Ascending aorta (tissue), 2 donors: ENCODE data around the gene EDIL3. TPM values are rescaled to one million over a fixed set of nuclear protein-coding genes. Genes with fewer than 3 reads are reported as not detected.
"Not testable (repeated sequence)": the region's sequence is repeated elsewhere in the genome, so short reads cannot be mapped to it uniquely, and the experiment has no call there.

Source experiments
- DNase-seq, 2 donors: peaks; one replicate each; pipeline ENCODE4 v3.0.0-alpha.2; 2019; ENCODE audit warnings: low spot score in 2 of 2
- H3K27ac ChIP-seq, 2 donors: fragments of 200-600 bp; sonication (generic); one replicate each; pipeline ENCODE4 v1.5.1; 2016 to 2017; ENCODE audit warnings: mild to moderate bottlenecking in 1 of 2
- H3K27me3 ChIP-seq: fragments of 200-600 bp; sonication (generic); one replicate; pipeline ENCODE4 v1.5.1; 2017
- H3K36me3 ChIP-seq, 2 donors: fragments of 200-600 bp; sonication (generic); one replicate each; pipeline ENCODE4 v1.5.1; 2016
- H3K4me1 ChIP-seq, 2 donors: fragments of 200-600 bp; sonication (generic); one replicate each; pipeline ENCODE4 v1.5.1; 2016 to 2017; ENCODE audit warnings: mild to moderate bottlenecking in 1 of 2
- H3K4me3 ChIP-seq, 2 donors: fragments of 200-600 bp; sonication (generic); one replicate each; pipeline ENCODE4 v1.5.1; 2016 to 2017; ENCODE audit warnings: mild to moderate bottlenecking in 1 of 2
- H3K9me3 ChIP-seq, 2 donors: fragments of 200-600 bp; sonication (generic); one replicate each; pipeline ENCODE4 v1.5.1; 2016
- CTCF ChIP-seq, 3 experiments: fragments of 200-600 bp in 2 of 3; fragments of 450-650 bp in 1 of 3; sonication (generic) in 2 of 3; IDR thresholded peaks; one replicate each; pipeline ENCODE4 v1.5.1; 2016 to 2019; ENCODE audit warnings: antibody characterized with exemption in 3 of 3, mild to moderate bottlenecking in 1 of 3, moderate library complexity in 1 of 3
- intact Hi-C: fragments of 100-400 bp; cut with DNase I; formaldehyde crosslinking; loops from one replicate; pipeline ENCODE4 v1.15.1; 2023
- total RNA-seq: library from RNA; depleted of rRNA; stranded (reverse); fragments of >200 nt; gene quantifications from one replicate; pipeline ENCODE4 v1.1.0, GENCODE V29; 2016

The EDIL3 gene
- total RNA-seq, 1 donor from 2014 or later, result 68.1 TPM

DNA sequence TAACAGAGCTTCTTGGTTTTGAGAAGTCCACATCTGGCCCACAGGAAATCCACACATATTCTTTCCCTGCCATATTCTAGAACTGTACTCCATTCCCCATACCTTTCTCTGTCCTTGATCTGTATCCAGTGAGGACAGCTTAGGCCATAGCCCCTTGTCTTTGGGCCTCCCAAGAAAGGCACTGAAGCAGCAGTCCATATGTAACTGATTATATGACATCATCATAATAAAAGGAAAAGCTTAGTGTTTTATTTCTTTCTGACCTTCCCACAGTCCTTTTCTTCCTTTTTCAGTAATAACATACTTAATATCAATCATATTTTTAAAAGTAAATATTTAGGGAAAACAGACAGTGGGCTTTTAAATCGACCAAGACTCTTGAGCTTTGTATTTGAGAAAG lies 222.0 kb downstream of the EDIL3 start:
- Histone ChIP-seq H3K4me3 (no peak overlapping the region), H3K36me3 (no peaks in the 10 kb centered on the region), H3K27ac (no peak overlapping the region), H3K4me1 (no peaks in the 10 kb centered on the region), H3K27me3 (no peaks in the 10 kb centered on the region), H3K9me3 (no peaks in the 10 kb centered on the region)
- no peak for DNase-seq
- no peak for TF ChIP-seq CTCF (IDR thresholded peaks at IDR 0.05)
- intact Hi-C loops, result no loop called here

GRCh38 chr5:84160650-84161049 lies 224.0 kb downstream of the EDIL3 start:
- H3K27me3 ChIP-seq, H3K27ac ChIP-seq, DNase-seq, H3K9me3 ChIP-seq, H3K4me3 ChIP-seq, H3K4me1 ChIP-seq, H3K36me3 ChIP-seq, intact Hi-C loops: not testable (repeated sequence)

DNA sequence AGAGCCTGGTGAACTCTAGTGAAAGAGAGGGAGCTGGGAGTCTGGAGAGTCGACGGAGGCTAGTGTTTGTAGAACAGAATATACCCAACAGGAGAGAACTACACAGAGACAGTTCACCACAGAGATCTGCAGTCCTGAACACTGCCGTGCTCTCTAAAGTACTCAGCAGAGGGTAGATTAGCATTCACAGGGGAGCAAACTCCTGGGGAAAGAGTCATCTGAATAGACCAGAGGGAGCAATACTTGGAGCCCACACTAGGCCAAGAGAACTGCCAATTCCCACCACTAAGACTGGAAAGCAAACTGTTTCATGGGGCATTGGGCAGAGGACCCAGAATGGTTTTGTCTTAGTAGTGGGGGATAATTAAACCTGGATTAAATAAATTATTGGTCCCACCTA lies 235.6 kb downstream of the EDIL3 start:
- DNase-seq, result no peak
- no peaks in the 10 kb centered on the region for H3K4me1 ChIP-seq
- H3K27ac ChIP-seq, result no peak overlapping the region
- TF ChIP-seq CTCF (IDR thresholded peaks at IDR 0.05), result no peak
- intact Hi-C loops, result no loop called here
- H3K4me3 ChIP-seq, result no peak overlapping the region
- no peaks in the 10 kb centered on the region for H3K36me3 ChIP-seq
- H3K9me3 ChIP-seq, result no peaks in the 10 kb centered on the region
- no peaks in the 10 kb centered on the region for H3K27me3 ChIP-seq

DNA sequence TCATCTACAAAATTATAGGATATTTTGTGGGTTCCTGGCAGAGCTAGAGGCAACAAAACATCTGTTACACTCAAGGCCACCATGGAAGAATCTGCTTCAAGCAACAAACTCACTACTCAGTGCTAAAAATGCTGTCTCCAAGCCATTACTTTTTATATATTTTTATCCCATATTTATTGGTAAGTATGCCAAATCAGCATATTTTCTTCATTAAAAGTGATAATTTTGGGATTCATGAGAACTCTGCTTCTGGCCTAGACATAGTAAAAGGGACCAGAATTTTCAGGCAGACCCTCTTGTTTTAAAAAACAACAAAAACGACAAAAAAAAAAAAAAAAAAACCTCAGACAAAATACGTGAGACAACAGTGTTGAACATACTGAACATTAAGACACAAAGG lies 236.0 kb downstream of the EDIL3 start:
- Histone ChIP-seq H3K36me3 (no peaks in the 10 kb centered on the region), H3K4me1 (no peaks in the 10 kb centered on the region), H3K27me3 (no peaks in the 10 kb centered on the region), H3K4me3 (no peak overlapping the region), H3K9me3 (no peaks in the 10 kb centered on the region), H3K27ac (no peak overlapping the region)
- intact Hi-C loops, result no loop called here
- no peak for TF ChIP-seq CTCF (IDR thresholded peaks at IDR 0.05)
- no peak for DNase-seq

DNA sequence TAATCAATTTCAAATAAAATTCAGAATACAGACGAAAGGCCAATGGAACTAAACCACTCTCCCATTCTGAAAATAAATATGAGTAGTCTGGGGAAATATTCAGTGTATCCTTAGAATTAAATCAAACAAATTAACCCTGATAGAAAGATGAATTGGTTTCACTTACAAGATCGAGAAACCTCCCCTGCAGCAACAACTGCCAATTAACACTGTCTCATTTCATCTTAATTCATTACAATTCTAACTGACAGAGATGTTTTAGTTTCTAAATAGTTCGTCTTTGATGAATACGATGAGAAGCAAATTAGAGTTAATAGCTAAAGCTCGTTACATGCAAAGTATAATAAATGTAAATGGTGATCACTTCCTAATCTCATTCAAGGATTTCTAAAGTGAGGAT lies 247.1 kb downstream of the EDIL3 start:
- Histone ChIP-seq H3K4me1 (no peaks in the 10 kb centered on the region), H3K36me3 (no peaks in the 10 kb centered on the region), H3K9me3 (no peaks in the 10 kb centered on the region), H3K27me3 (no peaks in the 10 kb centered on the region), H3K27ac (no peak overlapping the region), H3K4me3 (no peak overlapping the region)
- no peak for TF ChIP-seq CTCF (IDR thresholded peaks at IDR 0.05)
- no peak for DNase-seq
- intact Hi-C loops, result no loop called here

DNA sequence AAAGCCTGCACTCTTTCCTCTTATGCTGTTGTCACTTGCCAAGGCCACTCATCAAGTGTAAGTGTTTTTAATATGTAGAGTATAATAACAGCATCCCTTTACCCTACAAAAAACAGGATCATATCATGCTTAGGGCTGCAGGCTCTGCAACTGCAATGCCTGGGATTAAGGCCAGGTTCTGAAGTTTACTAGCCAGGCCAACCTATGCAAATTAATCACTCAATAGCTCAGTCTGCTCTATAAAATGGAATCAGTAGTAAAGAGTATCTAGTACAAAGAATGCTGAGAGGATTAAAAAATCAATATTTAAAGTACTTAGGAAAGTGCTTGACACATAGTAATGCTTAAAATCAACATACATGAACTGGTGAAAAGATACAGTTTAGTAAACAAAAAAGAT lies 253.3 kb downstream of the EDIL3 start:
- Histone ChIP-seq H3K9me3 (no peaks in the 10 kb centered on the region), H3K36me3 (no peaks in the 10 kb centered on the region), H3K4me3 (no peak overlapping the region), H3K27ac (no peak overlapping the region), H3K27me3 (no peaks in the 10 kb centered on the region), H3K4me1 (no peaks in the 10 kb centered on the region)
- TF ChIP-seq CTCF (IDR thresholded peaks at IDR 0.05), result no peak
- intact Hi-C loops, result no loop called here
- DNase-seq, result no peak
